A549 (cell line): ENCODE results near the gene ASMT.

ENCODE experiments used
- ATOH8 ChIP-seq: fragments of 250-450 bp; sonication (Bioruptor Pico); IDR thresholded peaks from 2 replicates; pipeline ENCODE4 v1.5.0; 2020; ENCODE audit warnings: low read depth, mild to moderate bottlenecking, moderate library complexity
- CBX2 ChIP-seq: fragments of 200-600 bp; sonication (generic); IDR thresholded peaks from 2 replicates; pipeline ENCODE4 v1.6.1; 2016; ENCODE audit warnings: low read depth, mild to moderate bottlenecking, borderline replicate concordance
- FOSL2 ChIP-seq, 2 experiments: fragments of 450-650 bp in 1 of 2; fragments of >200 bp in 1 of 2; sonication (Bioruptor Twin) in 1 of 2; formaldehyde crosslinking; IDR thresholded peaks; 2 replicates each; pipeline versions ENCODE4 v1.5.0 to v1.6.1; 2016 to 2020; ENCODE audit warnings: mild to moderate bottlenecking in 1 of 2, moderate library complexity in 1 of 2
- HOXA7 ChIP-seq: fragments of 250-450 bp; sonication (Bioruptor Pico); IDR thresholded peaks from 2 replicates; pipeline ENCODE4 v1.5.0; 2020; ENCODE audit warnings: mild to moderate bottlenecking, moderate library complexity
- JUNB ChIP-seq: fragments of >200 bp; sonication (Bioruptor Twin); formaldehyde crosslinking; IDR thresholded peaks from 2 replicates; pipeline ENCODE4 v1.6.1; 2016
- MAFK ChIP-seq: fragments of 450-650 bp; IDR thresholded peaks from 2 replicates; pipeline ENCODE4 v1.6.1; 2014; ENCODE audit not compliant: partially characterized antibody
- POLR2A ChIP-seq: IDR thresholded peaks from 2 replicates; pipeline ENCODE4 v1.6.1; 2012; ENCODE audit warnings: mild to moderate bottlenecking, low read length
- SREBF2 ChIP-seq: fragments of 450-650 bp; IDR thresholded peaks from 2 replicates; pipeline ENCODE4 v1.6.1; 2014; ENCODE audit warnings: mild to moderate bottlenecking, moderate library complexity
- USF2 ChIP-seq: fragments of 450-650 bp; IDR thresholded peaks from 2 replicates; pipeline ENCODE4 v1.6.1; 2014; ENCODE audit warnings: antibody characterized with exemption
- TF ChIP-seq, protein P1 (sequence below): fragments of 150-350 bp; IDR thresholded peaks from 2 replicates; pipeline ENCODE4 v1.6.1; 2014; ENCODE audit warnings: low read depth, mild to moderate bottlenecking, low read length
- TF ChIP-seq, protein P2 (sequence below): fragments of >200 bp; sonication (Bioruptor Twin); formaldehyde crosslinking; IDR thresholded peaks from 3 replicates; pipeline ENCODE4 v1.5.1; 2016
- TF ChIP-seq, protein P3 (sequence below): fragments of >200 bp; sonication (Bioruptor Twin); formaldehyde crosslinking; IDR thresholded peaks from 3 replicates; pipeline ENCODE4 v1.6.1; 2016

GRCh38 chrX:1649621-1650020 lies 34.8 kb downstream of the ASMT start:
- TF ChIP-seq, protein P1, sequence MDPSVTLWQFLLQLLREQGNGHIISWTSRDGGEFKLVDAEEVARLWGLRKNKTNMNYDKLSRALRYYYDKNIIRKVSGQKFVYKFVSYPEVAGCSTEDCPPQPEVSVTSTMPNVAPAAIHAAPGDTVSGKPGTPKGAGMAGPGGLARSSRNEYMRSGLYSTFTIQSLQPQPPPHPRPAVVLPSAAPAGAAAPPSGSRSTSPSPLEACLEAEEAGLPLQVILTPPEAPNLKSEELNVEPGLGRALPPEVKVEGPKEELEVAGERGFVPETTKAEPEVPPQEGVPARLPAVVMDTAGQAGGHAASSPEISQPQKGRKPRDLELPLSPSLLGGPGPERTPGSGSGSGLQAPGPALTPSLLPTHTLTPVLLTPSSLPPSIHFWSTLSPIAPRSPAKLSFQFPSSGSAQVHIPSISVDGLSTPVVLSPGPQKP, result no peak
- TF ChIP-seq, protein P2, sequence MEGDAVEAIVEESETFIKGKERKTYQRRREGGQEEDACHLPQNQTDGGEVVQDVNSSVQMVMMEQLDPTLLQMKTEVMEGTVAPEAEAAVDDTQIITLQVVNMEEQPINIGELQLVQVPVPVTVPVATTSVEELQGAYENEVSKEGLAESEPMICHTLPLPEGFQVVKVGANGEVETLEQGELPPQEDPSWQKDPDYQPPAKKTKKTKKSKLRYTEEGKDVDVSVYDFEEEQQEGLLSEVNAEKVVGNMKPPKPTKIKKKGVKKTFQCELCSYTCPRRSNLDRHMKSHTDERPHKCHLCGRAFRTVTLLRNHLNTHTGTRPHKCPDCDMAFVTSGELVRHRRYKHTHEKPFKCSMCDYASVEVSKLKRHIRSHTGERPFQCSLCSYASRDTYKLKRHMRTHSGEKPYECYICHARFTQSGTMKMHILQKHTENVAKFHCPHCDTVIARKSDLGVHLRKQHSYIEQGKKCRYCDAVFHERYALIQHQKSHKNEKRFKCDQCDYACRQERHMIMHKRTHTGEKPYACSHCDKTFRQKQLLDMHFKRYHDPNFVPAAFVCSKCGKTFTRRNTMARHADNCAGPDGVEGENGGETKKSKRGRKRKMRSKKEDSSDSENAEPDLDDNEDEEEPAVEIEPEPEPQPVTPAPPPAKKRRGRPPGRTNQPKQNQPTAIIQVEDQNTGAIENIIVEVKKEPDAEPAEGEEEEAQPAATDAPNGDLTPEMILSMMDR, result no peak
- TF ChIP-seq POLR2A (no peak), FOSL2 (IDR thresholded peaks at IDR 0.05) (no peak), FOSL2 (CRISPR knock-in tag; IDR thresholded peaks at IDR 0.05) (no peak), HOXA7 (CRISPR knock-in tag) (no peak), JUNB (no peak), USF2 (no peak), SREBF2 (no peak), MAFK (no peak), ATOH8 (CRISPR knock-in tag) (no peak), CBX2 (no peak)
- TF ChIP-seq, protein P3, sequence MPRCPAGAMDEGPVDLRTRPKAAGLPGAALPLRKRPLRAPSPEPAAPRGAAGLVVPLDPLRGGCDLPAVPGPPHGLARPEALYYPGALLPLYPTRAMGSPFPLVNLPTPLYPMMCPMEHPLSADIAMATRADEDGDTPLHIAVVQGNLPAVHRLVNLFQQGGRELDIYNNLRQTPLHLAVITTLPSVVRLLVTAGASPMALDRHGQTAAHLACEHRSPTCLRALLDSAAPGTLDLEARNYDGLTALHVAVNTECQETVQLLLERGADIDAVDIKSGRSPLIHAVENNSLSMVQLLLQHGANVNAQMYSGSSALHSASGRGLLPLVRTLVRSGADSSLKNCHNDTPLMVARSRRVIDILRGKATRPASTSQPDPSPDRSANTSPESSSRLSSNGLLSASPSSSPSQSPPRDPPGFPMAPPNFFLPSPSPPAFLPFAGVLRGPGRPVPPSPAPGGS, result no peak
